Lower leg skin (tissue), 4 donors: Measurements from ENCODE around the gene LIF. TPM values are rescaled to one million over a fixed set of nuclear protein-coding genes. Genes with fewer than 3 reads are reported as not detected.

ENCODE experiments used
- DNase-seq, 2 donors: peaks; one replicate each; pipeline ENCODE4 v3.0.0-alpha.2; 2019; ENCODE audit warnings: low spot score in 2 of 2
- H3K4me3 ChIP-seq: fragments of 200-600 bp; sonication (generic); 2 replicates; pipeline ENCODE4 v1.5.1; 2017; ENCODE audit warnings: mild to moderate bottlenecking, low read depth; ENCODE audit not compliant: poor library complexity, severe bottlenecking
- CTCF ChIP-seq, 3 donors: fragments of 450-650 bp; IDR thresholded peaks; one replicate each; pipeline ENCODE4 v1.5.1; 2016; ENCODE audit warnings: antibody characterized with exemption in 3 of 3, mild to moderate bottlenecking in 3 of 3, moderate library complexity in 2 of 3
- POLR2A ChIP-seq, 2 donors: fragments of 450-650 bp; IDR thresholded peaks; one replicate each; pipeline ENCODE4 v1.6.1; 2016 to 2017; ENCODE audit warnings: antibody characterized with exemption in 2 of 2, mild to moderate bottlenecking in 1 of 2, moderate library complexity in 1 of 2
- WGBS, 2 donors: methylation state at CpG; one replicate each; pipeline ENCODE4 v1.1.5; 2018; 5-methylcytosine and 5-hydroxymethylcytosine counted together
- intact Hi-C: fragments of 100-400 bp; cut with DNase I; formaldehyde crosslinking; loops from one replicate; pipeline ENCODE4 v1.15.0; 2023; ENCODE audit warnings: low total_unique reads
- total RNA-seq, 4 donors: library from RNA; depleted of rRNA; stranded (reverse); fragments of >200 nt; gene quantifications; one replicate each; pipeline ENCODE4 v1.1.0, GENCODE V29; 2016

The LIF gene
- total RNA-seq, 4 donors from 2014 or later: 5.2 to 11.8 (median 7.0) TPM

- WGBS, 2 donors: 1% methylated on average over 34 to 74 of the region's 85 CpGs
- DNase-seq: peak; percentile 99 to 100
- intact Hi-C loops: loop anchor here (2.0 kb wide), 1 partner anchor 97 kb away; the partner anchor contains the start of gene RNF215
- peak within 1 kb of the TSS; percentile 64 for H3K4me3 ChIP-seq
- TF ChIP-seq CTCF (IDR thresholded peaks at IDR 0.05) (no peak), POLR2A (IDR thresholded peaks at IDR 0.05) (no peak)
These were observed 42.8 kb upstream of the LIF start, which contains the start of gene CASTOR1 for GRCh38 chr22:30289141-30289979. TSS of gene CASTOR1 (minus strand) at chr22:30289505. CDS start at chr22:30289497, 8 bp downstream.

DNA sequence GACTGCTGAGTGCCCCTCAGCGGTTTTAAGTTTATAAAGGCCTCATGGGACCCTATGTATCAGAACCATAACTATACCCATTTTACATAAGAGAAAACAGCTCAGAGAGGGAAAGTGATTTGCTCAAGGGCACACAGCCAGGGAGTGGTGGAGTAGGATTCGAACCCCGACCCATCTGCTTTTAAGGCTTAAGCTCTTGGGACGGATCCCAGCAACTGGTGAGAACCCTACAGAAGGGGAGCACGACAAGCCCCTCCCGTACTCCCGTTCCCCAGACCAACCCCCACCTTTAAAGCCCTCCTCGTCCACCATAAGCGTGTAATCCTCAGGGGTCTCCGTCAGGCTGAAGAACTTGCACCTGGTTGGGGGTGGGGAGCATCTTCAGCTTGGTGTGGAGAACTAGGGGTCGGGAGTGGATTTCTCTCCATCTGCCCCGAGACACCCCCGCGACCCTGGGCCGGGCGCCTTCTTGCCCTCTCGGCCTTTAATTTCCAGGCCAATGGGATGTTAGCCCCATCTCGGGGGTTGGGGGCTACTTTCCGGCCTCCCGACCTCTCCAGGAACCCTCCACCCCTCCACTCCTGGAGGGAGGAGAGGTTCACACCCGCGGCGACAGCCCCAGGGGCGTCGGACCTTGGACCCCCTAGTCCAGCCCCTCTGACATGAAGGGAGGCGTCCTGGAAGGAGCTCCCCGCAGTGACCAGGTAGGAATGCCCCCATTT, 42.0 kb upstream of the LIF start:
- DNase-seq: no peak
- intact Hi-C loops: loop anchor here (2.0 kb wide), 1 partner anchor 98 kb away; the partner anchor contains the start of gene RNF215
- peak overlapping the region; percentile 64 for H3K4me3 ChIP-seq
- 5 to 12% methylated on average over 23 to 27 of the region's 27 CpGs for WGBS, 2 donors
- no peak for TF ChIP-seq CTCF (IDR thresholded peaks at IDR 0.05)
- TF ChIP-seq POLR2A (IDR thresholded peaks at IDR 0.05): no peak

GRCh38 chr22:30287648-30288418, 41.3 kb upstream of the LIF start:
- DNase-seq: peak; percentile 78 to 97
- WGBS, 2 donors: 5 to 17% methylated on average over 5 of the region's 5 CpGs
- TF ChIP-seq POLR2A (IDR thresholded peaks at IDR 0.05): no peak
- peak in 1 of 3 donors; percentile 75 for TF ChIP-seq CTCF (IDR thresholded peaks at IDR 0.05)
- H3K4me3 ChIP-seq: no peak overlapping the region
- intact Hi-C loops: loop anchor here (2.0 kb wide), 2 partner anchors 99 to 179 kb away; partner anchors contain the start of gene RNF215

GRCh38 chr22:30286813-30287647, 40.5 kb upstream of the LIF start:
- intact Hi-C loops: loop anchor here (2.0 kb wide), 1 partner anchor 178 kb away; no protein-coding TSS in a partner anchor
- DNase-seq: peak in 1 of 2 donors; percentile 95
- WGBS, 2 donors: 62 to 66% methylated on average over 26 to 31 of the region's 31 CpGs
- TF ChIP-seq POLR2A (IDR thresholded peaks at IDR 0.05) (no peak), CTCF (IDR thresholded peaks at IDR 0.05) (peak in 1 of 3 donors; percentile 79)
- no peak overlapping the region for H3K4me3 ChIP-seq
